Astrocyte (in vitro differentiated cells and primary cell): Measurements from ENCODE around the gene CD200R1. TPM values are rescaled to one million over a fixed set of nuclear protein-coding genes. Genes with fewer than 3 reads are reported as not detected.

Experiments used
- DNase-seq: peaks from one replicate; pipeline ENCODE4 v3.0.0-alpha.2; 2010; ENCODE audit warnings: low read depth
- FAIRE-seq: peaks from 2 replicates; lab custom pipeline; 2011; peaks lifted over from hg19 to GRCh38; lab: Jason Lieb, UNC
- H2AFZ ChIP-seq: 2 replicates; pipeline ENCODE4 v1.6.0; 2012; ENCODE audit warnings: low read depth, low read length, inconsistent platforms
- H3K27ac ChIP-seq: 2 replicates; pipeline ENCODE4 v1.5.1; 2011; ENCODE audit warnings: low read depth, low read length, inconsistent platforms
- H3K27me3 ChIP-seq: 2 replicates; pipeline ENCODE4 v1.6.0; 2011; ENCODE audit warnings: low read length, inconsistent platforms; ENCODE audit not compliant: insufficient read depth
- H3K36me3 ChIP-seq: 2 replicates; pipeline ENCODE4 v1.5.1; 2011; ENCODE audit warnings: low read length, inconsistent platforms; ENCODE audit not compliant: insufficient read depth
- H3K4me1 ChIP-seq: 2 replicates; pipeline ENCODE4 v1.5.1; 2011; ENCODE audit warnings: low read length, inconsistent platforms; ENCODE audit not compliant: insufficient read depth
- H3K4me2 ChIP-seq: 2 replicates; pipeline ENCODE4 v1.6.0; 2012; ENCODE audit warnings: low read length, inconsistent platforms
- H3K4me3 ChIP-seq: 2 replicates; pipeline ENCODE4 v1.5.1; 2011; ENCODE audit warnings: low read depth, mild to moderate bottlenecking, low read length, inconsistent platforms; ENCODE audit not compliant: insufficient read depth
- H3K79me2 ChIP-seq: 2 replicates; pipeline ENCODE4 v1.6.0; 2012; ENCODE audit warnings: mild to moderate bottlenecking, low read length, inconsistent platforms; ENCODE audit not compliant: insufficient read depth
- H3K9ac ChIP-seq: 2 replicates; pipeline ENCODE4 v1.6.0; 2012; ENCODE audit warnings: mild to moderate bottlenecking, low read length, inconsistent platforms
- H3K9me3 ChIP-seq: 2 replicates; pipeline ENCODE4 v1.5.1; 2012; ENCODE audit warnings: low read depth, mild to moderate bottlenecking, low read length, inconsistent platforms; ENCODE audit not compliant: insufficient read depth
- H4K20me1 ChIP-seq: 2 replicates; pipeline ENCODE4 v1.6.0; 2012; ENCODE audit warnings: low read length, inconsistent platforms; ENCODE audit not compliant: insufficient read depth
- H3K27ac Mint-ChIP-seq: one replicate; pipeline ENCODE4 v1.8.0; 2021; ENCODE audit warnings: mild to moderate bottlenecking, mixed read lengths; ENCODE audit not compliant: unreplicated experiment
- H3K27me3 Mint-ChIP-seq: one replicate; pipeline ENCODE4 v1.8.0; 2021; ENCODE audit warnings: low read depth, mixed read lengths; ENCODE audit not compliant: unreplicated experiment
- H3K36me3 Mint-ChIP-seq: one replicate; pipeline ENCODE4 v1.8.0; 2021; ENCODE audit warnings: low read depth, mixed read lengths; ENCODE audit not compliant: unreplicated experiment
- H3K4me1 Mint-ChIP-seq: one replicate; pipeline ENCODE4 v1.8.0; 2021; ENCODE audit warnings: low read depth, mixed read lengths; ENCODE audit not compliant: unreplicated experiment
- H3K4me3 Mint-ChIP-seq: one replicate; pipeline ENCODE4 v1.8.0; 2021; ENCODE audit warnings: mild to moderate bottlenecking, moderate library complexity, mixed read lengths; ENCODE audit not compliant: unreplicated experiment
- H3K9me3 Mint-ChIP-seq: one replicate; pipeline ENCODE4 v1.8.0; 2021; ENCODE audit warnings: mild to moderate bottlenecking, mixed read lengths; ENCODE audit not compliant: unreplicated experiment
- CTCF ChIP-seq: IDR thresholded peaks from 2 replicates; pipeline ENCODE4 v1.5.1; 2011; ENCODE audit warnings: low read depth, mild to moderate bottlenecking, inconsistent platforms, low read length, moderate library complexity; ENCODE audit not compliant: insufficient read depth
- EZH2 ChIP-seq: IDR thresholded peaks from 2 replicates; pipeline ENCODE4 v1.6.1; 2012; ENCODE audit warnings: mild to moderate bottlenecking, low read length, inconsistent platforms; ENCODE audit not compliant: insufficient read depth
- total RNA-seq: library from RNA; stranded (reverse); gene quantifications from 2 replicates; pipeline ENCODE4 v1.2.1, GENCODE V29; 2021

CD200R1 gene
- total RNA-seq, 1 donor from 2014 or later = 0.39 TPM

DNA sequence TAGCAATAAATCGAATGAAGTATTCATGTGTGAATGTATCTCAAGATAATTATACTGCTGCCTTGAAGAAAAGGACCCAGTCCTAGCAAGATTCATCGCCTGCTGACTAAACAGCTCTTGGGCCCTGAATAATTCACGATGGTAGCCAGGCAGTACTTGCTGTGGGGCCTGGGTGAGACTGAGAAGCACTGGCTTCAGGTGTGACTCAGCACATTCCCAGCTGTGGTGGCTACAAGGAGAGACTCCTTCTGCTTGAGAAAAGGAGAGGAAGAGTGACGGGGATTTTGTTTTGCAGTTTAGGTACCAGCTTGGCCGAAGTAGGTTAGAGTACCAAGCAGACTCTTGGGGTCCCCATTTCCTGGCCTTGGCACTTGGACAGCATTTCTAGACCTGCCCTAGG, 80.6 kb downstream of the CD200R1 start:
- Mint-ChIP-seq H3K4me3 (no peak overlapping the region), H3K4me1 (peaks cover 13% of the 10 kb centered on the region), H3K9me3 (no peaks in the 10 kb centered on the region), H3K27me3 (no peaks in the 10 kb centered on the region), H3K36me3 (no peaks in the 10 kb centered on the region), H3K27ac (peak overlapping the region; percentile 83)
- H3K4me1 ChIP-seq = peaks cover 3% of the 10 kb centered on the region
- H4K20me1 ChIP-seq = no peaks in the 10 kb centered on the region
- DNase-seq (peak; percentile 74), FAIRE-seq (no peak)
- H3K9ac ChIP-seq = no peak overlapping the region
- H3K9me3 ChIP-seq = no peaks in the 10 kb centered on the region
- no peaks in the 10 kb centered on the region for H3K79me2 ChIP-seq
- peaks cover 3% of the 10 kb centered on the region for H3K27me3 ChIP-seq
- no peaks in the 10 kb centered on the region for H3K36me3 ChIP-seq
- no peak overlapping the region for H3K27ac ChIP-seq
- TF ChIP-seq EZH2 (no peak), CTCF (no peak)
- H3K4me2 ChIP-seq = no peak overlapping the region
- H3K4me3 ChIP-seq = no peak overlapping the region
- H2AFZ ChIP-seq = peak overlapping the region; percentile 43

DNA sequence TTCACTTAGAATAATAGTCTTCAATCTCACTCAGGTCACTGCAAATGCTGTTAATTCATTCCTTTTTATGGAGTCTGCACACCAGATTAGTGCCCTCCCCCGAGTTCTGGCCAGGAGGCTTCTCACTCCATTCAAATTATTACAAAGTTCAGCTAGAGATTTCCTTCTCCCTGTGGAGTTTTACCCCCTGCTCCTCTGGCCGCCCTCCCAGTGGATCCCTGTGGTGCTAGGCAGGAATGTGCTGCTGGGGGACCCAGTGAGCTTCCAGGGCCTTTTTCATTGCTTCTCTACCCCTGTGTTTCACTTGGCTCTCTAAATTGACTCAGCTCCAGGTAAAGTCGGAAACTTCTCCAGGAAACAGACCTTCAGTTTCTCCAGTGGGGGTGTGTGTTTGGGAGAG, 85.5 kb downstream of the CD200R1 start:
- no peak overlapping the region for H3K4me2 ChIP-seq
- H3K4me3 ChIP-seq = no peak overlapping the region
- DNase-seq (peak; percentile 40), FAIRE-seq (no peak)
- no peak overlapping the region for H3K9ac ChIP-seq
- H3K9me3 Mint-ChIP-seq = no peaks in the 10 kb centered on the region
- H3K4me1 Mint-ChIP-seq = peaks cover 19% of the 10 kb centered on the region
- H3K27me3 Mint-ChIP-seq = no peaks in the 10 kb centered on the region
- no peaks in the 10 kb centered on the region for H3K36me3 Mint-ChIP-seq
- H3K27ac ChIP-seq = no peak overlapping the region
- no peaks in the 10 kb centered on the region for H3K9me3 ChIP-seq
- no peaks in the 10 kb centered on the region for H3K79me2 ChIP-seq
- H3K4me3 Mint-ChIP-seq = no peak overlapping the region
- H3K27me3 ChIP-seq = no peaks in the 10 kb centered on the region
- TF ChIP-seq CTCF (no peak), EZH2 (no peak)
- no peaks in the 10 kb centered on the region for H4K20me1 ChIP-seq
- H2AFZ ChIP-seq = no peak overlapping the region
- peaks cover 2% of the 10 kb centered on the region for H3K4me1 ChIP-seq
- no peaks in the 10 kb centered on the region for H3K36me3 ChIP-seq
- H3K27ac Mint-ChIP-seq = no peak overlapping the region

DNA sequence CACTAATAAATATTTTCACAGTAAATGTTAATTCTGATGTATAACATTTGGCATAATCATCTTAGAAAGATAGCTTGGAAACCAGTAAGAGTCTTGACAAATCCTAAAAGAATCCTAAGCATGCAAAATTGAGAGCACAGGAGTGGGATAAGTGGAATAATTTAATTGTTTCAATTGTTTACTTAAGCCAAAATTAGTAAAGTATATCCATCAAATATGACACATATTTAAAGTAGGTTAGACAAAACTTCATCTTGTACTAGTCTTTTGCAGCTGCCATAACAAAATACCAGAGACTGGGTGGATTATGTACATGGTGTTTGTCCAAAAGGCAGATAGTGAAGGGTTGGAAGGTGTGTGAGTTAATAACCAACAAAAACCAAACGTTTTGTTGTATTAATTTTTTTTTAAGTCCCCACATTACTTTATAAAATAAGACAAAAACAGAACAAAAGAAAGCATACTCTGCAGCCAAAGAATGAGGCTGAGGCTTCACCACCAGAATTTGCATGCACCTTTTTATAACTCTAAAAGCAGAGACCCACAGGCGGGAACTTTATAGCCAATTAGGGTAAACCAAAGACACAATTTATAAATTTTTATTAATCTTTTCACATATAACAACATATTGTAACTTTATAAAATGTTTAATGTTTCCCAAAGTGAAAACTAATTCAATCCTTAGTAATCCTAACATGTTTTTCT, 86.4 kb downstream of the CD200R1 start:
- H3K27ac Mint-ChIP-seq = no peak overlapping the region
- no peak for TF ChIP-seq CTCF
- TF ChIP-seq EZH2 = no peak

More for the DNA sequence above, 86.4 kb downstream of the CD200R1 start:
- H3K4me1 Mint-ChIP-seq = peaks cover 13% of the 10 kb centered on the region
- H3K4me3 ChIP-seq = no peak overlapping the region
- H3K79me2 ChIP-seq = no peaks in the 10 kb centered on the region
- H3K9me3 Mint-ChIP-seq = no peaks in the 10 kb centered on the region
- no peaks in the 10 kb centered on the region for H3K36me3 ChIP-seq
- H2AFZ ChIP-seq = no peak overlapping the region
- H3K4me2 ChIP-seq = no peak overlapping the region
- peak; percentile 80 for DNase-seq
- no peak overlapping the region for H3K27ac ChIP-seq
- FAIRE-seq = no peak
- no peaks in the 10 kb centered on the region for H3K27me3 Mint-ChIP-seq
- H3K27me3 ChIP-seq = no peaks in the 10 kb centered on the region
- H3K4me1 ChIP-seq = no peaks in the 10 kb centered on the region
- H3K9ac ChIP-seq = no peak overlapping the region
- H3K9me3 ChIP-seq = no peaks in the 10 kb centered on the region
- no peaks in the 10 kb centered on the region for H4K20me1 ChIP-seq
- H3K36me3 Mint-ChIP-seq = no peaks in the 10 kb centered on the region
- H3K4me3 Mint-ChIP-seq = no peak overlapping the region
